Fibroblast of skin of back (primary cell): ENCODE measurements around the gene REG3G.
"Not testable (repeated sequence)": the region's sequence is repeated elsewhere in the genome, so short reads cannot be mapped to it uniquely, and the experiment has no call there.

ENCODE experiments used
- DNase-seq: peaks from one replicate; pipeline ENCODE4 v3.0.0-alpha.2; 2013

REG3G gene

DNA sequence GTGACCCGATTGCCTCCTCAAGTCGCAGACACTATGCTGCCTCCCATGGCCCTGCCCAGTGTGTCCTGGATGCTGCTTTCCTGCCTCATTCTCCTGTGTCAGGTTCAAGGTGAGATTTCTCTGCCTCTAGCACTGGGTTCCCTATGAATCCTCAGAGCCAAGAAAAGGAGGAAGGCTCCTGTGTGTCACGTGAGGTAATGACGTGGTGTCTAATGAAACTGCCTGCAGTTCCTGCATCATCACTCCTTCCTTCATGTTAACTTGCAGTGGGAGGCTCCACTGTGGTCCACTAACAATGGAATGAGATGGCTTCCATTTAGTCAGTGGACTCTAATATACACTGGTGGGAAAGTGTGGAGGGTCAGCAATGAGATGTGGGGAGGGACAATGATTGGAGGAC is 559 bp downstream of the REG3G start:
- DNase-seq: no peak

DNA sequence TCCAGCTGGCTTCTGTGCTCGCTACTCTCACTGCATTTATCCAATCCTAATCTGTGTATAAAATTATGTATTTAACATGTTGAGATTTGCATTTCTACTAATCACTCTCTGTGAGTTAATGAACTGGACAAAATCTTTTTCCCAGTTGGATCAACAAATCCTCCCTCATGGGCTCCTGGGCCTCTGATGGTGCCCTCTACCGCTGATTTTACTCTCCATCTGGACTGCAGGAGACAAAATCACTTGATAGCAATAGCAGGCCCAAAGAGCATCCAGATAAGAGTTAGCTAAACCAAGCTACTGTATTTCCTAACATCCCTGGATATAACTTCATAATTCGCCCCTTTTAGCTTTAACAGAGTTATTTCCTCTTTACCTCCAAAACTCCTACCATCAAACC is 14.4 kb downstream of the REG3G start:
- no peak for DNase-seq

DNA sequence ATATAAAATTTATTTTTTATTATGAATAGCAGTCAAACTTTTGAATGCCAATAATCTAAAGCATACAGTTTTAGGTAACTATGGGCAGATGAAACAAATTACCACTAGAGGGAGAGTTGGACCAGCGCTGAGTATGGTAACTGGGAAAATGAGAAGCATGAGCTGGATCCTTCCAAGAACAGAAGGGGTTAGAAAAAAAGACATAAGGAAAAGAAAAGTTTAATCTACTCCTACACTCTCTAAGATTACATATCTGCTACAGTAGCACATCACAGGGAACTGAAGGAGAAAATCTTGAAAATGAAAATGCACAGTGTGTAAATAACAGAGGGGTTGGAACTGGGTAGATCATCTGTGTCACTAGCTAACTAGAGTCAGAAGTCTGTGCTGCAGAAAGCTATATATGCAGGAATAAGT is 15.5 kb downstream of the REG3G start:
- peak; percentile 0 for DNase-seq

DNA sequence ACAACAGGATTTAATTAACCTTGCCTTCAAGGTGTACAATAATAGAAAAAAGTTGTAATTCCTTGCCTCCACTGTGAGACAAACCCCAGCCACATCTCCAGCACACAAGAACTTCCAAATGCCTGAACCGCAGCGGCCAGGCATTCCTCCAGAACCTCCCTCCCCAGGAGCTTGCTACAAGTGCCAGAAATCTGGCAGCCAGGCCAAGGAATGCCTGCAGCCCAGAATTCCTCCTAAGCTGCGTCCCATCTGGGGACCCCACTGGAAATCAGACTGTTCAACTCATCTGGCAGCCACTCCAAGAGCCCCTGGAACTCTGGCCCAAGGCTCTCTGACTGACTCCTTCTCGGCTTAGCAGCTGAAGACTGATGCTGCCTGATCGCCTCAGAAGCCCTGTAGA is 28.0 kb downstream of the REG3G start:
- not testable (repeated sequence) for DNase-seq

DNA sequence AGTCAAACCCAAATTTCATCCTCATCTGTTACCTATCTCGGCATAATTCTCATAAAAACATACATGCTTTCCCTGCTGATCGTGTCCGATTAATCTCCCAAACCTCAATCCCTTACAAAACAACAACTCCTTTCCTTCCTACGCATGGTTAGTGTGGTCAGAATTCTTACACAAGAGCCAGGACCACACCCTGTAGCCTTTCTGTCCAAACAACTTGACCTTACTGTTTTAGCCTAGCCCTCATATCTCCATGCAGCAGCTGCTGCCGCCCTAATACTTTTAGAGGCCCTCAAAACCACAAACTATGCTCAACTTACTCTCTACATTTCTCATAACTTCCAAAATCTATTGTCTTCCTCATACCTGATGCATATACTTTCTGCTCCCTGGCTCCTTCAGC is 29.3 kb downstream of the REG3G start:
- DNase-seq: not testable (repeated sequence)

DNA sequence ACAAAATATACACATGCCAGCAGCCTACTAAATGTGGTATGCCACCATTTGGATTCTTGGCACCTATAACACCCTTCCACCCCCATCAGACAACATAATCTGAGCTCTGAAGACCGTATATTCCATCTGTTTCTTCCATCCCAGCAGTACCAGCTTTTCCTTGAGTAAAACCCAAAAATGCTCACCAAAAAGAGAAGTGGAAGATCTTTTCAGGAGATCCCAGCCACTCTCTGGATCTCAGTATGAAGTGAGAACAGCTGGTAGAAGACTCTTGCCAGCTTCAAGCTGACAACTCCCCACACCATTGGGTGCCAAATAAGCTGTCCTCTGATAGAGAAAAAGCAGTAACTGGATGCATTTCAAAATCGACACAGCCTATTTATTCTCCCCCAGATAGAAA is 39.7 kb downstream of the REG3G start:
- no peak for DNase-seq

DNA sequence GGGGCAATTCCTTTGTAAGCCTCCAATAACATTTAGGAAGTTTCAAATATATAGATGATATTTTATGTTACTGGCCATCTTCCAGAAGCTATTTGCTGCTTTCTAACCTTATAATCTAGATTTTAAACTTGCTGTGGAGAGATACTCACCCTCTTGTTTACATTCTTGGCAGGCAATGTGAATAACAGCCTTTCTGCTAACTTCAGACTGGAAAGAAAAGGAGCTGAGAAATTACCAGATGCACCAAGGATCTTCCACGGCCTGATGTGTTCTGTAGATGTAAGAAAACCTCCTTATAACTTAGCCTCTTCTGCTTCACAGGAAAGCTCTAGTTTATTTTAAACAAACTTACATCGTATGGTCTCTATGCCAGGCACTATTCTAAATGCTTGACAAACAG is 45.6 kb downstream of the REG3G start:
- no peak for DNase-seq
